Measurements from ENCODE around the gene CNN2.
A peak's percentile ranks its signal among the peaks of the same experiment; 100 is the strongest.

Gene CNN2

DNA sequence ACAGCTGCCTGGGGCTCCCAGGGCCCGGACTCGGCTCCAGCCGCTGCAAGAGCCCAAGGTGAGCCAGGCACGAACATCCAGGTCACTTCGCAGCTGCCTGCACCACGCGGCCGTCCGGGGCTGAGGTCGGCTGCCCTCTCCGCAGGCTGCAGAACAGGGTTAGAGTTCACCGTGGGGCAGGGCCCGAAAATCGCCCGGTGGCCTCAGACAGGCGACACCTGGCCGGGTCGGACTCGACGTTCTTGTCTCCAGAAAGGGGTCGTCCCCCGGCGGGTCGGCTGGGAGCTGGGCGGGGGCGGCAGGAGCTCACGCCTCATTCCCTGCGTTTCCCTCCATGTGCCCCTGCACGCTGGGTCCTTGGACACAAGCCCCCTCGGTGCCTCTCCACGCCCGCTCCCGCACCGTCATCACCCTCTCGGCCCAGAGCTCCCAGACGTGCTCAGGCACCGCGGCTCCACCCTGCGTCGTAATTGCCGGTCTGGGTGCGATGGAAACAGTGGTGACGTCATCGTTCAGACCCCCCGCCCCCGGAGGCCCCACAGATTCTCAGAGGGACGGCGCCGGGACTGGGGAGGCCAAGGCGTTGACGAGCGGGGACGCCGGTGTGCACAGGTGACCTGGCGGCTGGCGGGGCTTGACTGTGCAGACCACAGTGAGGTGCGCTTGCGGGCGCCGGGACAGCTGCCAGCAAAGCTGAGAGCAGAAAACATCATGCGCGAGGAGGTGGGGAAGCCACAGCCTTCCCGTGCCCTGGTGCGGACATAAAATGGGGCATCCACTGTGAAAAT, 30.2 kb upstream of the CNN2 start:
- peak; percentile 58 for DNase-seq

DNA sequence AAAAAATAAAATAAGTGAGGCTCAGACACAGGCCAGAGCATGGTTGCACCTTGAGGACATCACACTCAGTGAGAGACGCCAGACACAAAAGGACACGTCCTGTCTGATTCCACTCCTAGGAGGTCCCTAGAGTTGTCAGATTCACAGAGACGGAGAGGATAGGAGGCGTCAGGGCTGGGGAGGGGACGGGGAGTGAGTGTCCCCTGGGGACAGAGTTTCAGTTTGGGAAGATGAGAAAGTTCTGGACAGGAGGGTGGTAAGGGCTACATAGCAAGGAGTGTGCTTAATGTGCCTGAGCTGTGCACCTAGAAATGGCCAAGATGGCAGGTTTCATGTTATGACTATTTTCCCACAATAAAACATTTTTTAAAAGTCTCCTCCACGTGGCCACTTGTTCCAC, 28.3 kb upstream of the CNN2 start:
- no peak for DNase-seq

DNA sequence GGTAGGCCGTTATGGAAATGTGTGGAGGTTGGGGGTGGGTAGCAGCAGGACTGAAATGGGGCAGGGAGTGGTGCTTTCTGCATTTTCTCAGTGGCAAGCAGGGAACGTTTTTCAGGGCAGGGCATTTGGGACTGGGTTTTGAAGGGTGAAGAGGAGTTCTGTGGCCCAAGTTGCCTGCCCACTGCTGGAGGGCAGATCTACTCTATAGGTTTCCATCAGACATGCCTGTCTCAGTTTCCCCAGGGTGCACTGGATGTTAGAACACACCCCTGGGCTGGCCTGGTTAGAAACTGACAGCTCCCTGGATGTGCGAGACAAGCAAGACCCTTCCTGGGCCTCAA, 27.1 kb upstream of the CNN2 start:
- no peak for DNase-seq

DNA sequence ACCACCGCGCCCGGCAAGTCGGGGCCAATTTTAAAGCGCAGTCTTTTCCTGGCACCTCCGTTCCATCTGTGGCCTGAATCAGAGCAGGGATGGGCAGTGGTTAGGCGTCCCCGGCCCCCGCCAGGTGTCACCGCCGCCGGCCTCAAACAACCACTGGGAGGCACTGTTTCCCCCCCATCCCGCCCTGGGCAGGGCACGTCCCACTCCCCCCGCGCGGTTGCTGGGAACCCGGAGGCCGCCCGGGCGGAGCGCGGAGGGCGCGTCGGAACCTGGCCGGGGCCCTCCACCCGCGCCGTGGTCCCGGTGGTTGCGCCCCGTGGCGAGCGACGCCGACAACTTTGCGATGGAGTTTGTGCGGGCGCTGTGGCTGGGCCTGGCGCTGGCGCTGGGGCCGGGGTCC, 26.3 kb upstream of the CNN2 start, which contains the start of gene GRIN3B:
Gene GRIN3B, plus strand, starts transcription at position 325 of the 400 bp plus-strand sequence. Its CDS starts 19 bp downstream, at position 344.
- peak; percentile 63 for DNase-seq

DNA sequence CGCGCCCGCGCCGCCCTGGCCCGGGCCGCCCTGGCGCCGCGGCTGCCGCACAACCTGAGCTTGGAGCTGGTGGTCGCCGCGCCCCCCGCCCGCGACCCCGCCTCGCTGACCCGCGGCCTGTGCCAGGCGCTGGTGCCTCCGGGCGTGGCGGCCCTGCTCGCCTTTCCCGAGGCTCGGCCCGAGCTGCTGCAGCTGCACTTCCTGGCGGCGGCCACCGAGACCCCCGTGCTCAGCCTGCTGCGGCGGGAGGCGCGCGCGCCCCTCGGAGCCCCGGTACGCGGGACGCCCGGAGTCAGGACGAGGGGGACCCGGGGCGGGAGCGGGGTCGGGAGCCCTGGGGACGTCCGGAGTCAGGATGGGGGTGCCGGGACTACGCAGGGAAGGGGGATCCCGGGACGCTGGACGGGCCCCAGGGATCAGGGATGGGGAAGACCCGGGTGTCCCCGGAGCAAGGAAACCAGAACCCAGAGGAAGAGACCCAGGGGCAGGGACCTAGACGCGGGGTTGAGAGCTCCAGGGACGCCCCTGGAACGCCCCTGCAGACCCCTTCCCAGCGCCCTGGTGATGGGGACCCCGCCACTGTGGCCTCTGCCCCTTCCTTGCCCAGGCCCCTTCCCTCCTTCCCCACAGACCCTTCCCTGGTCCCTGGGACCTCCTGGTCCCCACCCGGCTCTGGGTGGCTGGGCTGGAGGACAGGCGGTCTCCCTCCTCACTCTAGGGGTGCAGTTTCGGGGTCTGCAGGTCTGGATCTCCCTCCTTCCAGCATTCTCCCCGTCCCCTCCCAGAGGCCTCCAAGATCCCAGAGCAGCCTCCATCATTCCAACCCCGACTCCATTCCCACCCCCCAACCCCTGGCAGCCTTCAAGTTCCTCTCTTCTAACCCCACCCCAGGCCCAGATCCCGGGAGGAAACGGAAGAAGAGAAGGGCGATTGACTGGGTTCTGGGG, 25.5 kb upstream of the CNN2 start:
- DNase-seq = no peak

DNA sequence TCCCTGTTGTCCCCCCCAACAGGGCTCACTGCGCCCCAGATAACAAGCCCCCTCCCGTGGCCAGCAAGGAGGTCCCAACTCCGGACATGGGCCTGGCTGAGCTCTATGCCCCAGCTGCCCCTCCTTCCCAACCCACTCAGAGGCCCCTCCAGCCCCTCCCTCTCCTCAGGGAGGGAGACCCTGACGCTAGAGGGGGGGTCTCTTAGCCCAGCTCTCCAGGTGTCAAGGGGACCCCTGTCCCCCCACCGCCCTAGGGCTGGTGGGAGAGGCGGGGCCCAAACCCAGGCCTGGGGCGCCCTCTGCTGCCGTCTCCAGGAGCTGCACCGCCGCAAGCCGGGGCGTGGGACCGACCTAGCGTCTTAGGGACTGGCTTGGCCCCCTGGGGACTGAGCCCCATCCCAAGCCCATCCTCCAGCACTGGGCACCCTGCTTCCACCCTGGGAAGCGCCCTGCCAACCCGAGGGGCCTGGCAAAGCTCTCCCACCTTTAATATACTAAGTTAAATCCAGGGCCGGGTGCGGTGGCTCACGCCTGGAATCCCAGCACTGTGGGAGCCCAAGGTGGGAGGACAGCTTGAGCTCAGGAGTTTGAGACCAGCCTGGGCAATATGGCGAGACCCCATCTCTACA, 24.8 kb upstream of the CNN2 start:
- DNase-seq = peak; percentile 68

DNA sequence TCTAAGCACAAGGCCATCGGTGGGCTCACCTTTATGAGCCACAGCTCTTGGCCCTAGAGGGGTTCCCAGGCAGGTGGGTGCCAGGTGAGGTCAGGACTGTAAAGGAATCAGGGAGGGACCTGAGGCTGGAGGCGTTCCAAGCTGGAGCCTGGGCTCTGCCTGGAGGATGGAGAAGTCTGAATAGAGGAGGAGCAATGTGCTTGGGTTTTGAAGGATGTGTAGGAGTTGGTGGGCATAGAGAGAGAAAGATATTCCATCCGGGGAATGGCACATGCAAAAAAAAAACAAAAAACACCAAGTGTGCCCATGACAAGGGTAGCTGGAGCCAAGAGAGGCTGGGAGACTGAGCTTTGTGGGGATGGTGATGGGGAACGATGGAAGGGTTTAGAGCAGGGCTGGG, 23.8 kb upstream of the CNN2 start:
- DNase-seq = no peak

DNA sequence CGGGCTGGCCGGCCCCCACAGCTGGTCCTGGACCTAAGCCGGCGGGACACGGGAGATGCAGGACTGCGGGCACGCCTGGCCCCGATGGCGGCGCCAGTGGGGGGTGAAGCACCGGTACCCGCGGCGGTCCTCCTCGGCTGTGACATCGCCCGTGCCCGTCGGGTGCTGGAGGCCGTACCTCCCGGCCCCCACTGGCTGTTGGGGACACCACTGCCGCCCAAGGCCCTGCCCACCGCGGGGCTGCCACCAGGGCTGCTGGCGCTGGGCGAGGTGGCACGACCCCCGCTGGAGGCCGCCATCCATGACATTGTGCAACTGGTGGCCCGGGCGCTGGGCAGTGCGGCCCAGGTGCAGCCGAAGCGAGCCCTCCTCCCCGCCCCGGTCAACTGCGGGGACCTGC, 23.1 kb upstream of the CNN2 start:
- no peak for DNase-seq

DNA sequence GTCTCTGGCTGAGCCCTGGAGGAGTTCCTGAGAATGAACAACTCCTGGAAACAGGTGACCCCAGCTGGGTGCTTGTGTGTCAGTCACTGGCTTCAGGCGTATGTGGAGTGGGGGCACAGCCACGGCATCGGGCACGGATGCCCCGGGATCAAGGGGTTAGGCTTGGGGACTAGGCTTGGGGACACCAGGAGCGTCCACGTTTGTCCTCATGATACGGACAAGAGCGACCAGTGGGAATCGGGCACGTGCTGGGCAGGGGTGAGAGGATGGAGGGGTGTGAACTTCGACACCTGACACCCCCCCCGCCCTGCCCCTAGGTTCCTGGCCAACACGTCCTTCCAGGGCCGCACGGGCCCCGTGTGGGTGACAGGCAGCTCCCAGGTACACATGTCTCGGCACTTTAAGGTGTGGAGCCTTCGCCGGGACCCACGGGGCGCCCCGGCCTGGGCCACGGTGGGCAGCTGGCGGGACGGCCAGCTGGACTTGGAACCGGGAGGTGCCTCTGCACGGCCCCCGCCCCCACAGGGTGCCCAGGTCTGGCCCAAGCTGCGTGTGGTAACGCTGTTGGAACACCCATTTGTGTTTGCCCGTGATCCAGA, 22.1 kb upstream of the CNN2 start:
- DNase-seq = no peak

DNA sequence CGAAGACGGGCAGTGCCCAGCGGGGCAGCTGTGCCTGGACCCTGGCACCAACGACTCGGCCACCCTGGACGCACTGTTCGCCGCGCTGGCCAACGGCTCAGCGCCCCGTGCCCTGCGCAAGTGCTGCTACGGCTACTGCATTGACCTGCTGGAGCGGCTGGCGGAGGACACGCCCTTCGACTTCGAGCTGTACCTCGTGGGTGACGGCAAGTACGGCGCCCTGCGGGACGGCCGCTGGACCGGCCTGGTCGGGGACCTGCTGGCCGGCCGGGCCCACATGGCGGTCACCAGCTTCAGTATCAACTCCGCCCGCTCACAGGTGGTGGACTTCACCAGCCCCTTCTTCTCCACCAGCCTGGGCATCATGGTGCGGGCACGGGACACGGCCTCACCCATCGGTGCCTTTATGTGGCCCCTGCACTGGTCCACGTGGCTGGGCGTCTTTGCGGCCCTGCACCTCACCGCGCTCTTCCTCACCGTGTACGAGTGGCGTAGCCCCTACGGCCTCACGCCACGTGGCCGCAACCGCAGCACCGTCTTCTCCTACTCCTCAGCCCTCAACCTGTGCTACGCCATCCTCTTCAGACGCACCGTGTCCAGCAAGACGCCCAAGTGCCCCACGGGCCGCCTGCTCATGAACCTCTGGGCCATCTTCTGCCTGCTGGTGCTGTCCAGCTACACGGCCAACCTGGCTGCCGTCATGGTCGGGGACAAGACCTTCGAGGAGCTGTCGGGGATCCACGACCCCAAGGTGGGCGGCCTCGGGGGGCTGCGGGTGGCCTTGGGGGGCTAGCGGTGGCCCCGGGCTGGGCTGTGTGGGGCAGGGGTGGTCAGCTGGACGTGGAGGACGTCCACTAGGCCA, 21.4 kb upstream of the CNN2 start:
- DNase-seq = no peak

DNA sequence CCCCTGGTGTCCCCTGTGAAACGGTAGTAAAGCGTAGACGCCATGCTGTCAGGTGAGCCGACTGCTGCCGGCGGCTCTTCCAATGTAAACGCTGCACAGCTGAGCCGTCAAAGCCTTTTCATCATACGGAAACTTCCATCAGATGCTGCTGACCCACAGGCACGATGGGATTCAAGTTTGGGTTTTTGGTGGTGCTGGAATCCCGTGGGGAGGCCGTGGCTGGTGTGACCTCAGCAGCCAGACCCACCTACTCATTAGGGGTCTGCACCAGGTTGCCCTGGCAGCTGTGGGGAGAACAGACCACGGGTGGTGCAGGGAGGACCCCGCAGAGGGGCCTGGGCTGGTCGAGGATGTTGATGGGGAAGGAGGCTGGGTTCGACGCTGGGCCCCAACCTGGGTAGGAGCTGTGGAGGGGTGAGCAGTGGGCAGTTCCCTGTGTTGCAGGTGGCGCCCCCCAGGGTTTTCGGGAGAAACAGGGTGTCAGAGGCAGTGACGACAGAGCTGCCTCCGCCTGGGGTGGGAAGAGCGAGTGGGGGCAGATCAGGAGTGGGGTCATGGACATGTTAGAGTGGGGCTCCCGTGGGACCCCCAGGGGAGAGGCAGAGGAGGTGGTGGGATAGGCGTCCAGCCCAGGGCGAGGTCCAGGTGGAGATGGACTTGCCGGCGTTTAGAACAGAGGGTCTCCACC, 19.6 kb upstream of the CNN2 start:
- DNase-seq = no peak

DNA sequence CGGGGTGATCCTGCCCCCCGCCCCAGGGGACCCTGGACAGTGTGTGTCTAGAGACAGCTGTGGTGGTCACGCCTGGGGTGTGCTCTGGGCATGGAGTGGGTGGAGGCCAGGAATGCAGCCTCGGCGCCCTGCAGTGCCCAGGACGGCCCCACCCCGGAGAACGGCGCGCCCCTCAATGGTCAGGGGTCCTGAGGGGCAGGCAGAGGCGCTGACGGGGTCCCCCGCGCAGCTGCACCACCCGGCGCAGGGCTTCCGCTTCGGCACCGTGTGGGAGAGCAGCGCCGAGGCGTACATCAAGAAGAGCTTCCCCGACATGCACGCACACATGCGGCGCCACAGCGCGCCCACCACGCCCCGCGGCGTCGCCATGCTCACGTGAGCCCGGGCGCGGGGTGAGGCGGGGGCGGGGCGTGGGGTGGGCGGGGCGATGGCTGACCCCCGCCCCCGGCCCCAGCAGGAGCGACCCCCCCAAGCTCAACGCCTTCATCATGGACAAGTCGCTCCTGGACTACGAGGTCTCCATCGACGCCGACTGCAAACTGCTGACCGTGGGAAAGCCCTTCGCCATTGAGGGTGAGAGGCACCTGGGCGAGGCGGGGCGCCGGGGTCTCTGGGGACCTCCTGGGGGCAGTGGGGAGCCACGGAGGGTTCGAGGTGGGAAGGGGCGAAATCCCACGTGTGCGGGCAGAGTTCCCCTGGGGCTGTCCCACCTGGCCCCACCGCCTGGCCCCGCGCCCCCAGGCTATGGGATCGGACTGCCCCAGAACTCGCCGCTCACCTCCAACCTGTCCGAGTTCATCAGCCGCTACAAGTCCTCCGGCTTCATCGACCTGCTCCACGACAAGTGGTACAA, 18.8 kb upstream of the CNN2 start:
- DNase-seq = no peak

DNA sequence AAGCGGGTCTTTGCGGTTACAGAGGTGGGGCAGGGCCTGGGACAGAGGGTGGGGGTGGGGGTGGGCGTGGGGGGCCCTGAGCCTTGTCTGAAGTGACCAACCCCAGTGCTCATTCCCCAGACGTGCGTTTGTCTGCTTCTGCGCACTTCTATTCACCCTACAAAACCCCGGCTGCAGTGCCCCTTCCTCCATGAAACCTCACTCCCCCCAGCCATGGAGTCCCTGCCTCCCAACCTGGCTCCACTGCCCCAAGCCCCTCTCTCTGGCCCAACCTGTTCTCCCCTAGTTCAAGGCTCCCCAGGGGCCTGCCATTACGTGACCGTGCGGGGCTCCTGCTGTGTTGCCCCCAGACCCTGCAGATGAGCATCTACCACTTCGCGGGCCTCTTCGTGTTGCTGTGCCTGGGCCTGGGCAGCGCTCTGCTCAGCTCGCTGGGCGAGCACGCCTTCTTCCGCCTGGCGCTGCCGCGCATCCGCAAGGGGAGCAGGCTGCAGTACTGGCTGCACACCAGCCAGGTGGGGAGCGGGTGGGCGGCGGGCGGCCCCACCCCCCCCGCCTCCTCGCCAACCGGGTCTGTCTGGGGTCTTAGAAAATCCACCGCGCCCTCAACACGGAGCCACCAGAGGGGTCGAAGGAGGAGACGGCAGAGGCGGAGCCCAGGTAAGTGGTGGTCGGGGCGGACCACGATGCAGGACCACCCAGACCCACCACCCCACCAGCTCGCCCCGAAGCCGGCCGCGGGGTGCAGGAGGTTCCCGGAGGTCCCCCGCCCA, 18.0 kb upstream of the CNN2 start:
- no peak for DNase-seq

DNA sequence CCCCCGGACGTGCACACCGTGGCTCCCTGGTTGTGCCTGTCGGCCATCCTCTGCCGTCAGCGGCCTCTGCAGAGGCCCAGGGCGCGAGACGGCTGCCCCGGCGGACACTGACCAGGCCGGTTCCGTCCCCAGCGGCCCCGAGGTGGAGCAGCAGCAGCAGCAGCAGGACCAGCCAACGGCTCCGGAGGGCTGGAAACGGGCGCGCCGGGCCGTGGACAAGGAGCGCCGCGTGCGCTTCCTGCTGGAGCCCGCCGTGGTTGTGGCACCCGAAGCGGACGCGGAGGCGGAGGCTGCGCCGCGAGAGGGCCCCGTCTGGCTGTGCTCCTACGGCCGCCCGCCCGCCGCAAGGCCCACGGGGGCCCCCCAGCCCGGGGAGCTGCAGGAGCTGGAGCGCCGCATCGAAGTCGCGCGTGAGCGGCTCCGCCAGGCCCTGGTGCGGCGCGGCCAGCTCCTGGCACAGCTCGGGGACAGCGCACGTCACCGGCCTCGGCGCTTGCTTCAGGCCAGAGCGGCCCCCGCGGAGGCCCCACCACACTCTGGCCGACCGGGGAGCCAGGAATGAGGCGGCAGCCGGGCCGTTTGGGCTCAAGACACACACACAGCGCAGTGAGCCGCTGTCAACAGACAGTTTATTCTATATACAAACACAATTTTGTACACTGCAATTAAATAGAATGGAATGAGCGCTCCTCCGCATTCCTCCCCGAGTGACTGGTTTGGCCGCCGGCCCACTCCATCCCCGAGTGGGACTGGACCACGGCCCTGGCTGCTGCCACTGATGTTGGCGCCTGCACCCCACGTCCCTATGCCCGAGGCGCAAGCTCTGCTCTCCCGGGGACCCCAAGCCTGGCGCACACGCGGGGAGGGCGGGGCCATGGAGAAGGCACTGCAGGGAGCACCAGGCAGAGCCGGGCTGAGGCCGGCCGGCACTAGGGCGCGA, 17.1 kb upstream of the CNN2 start:
- no peak for DNase-seq

DNA sequence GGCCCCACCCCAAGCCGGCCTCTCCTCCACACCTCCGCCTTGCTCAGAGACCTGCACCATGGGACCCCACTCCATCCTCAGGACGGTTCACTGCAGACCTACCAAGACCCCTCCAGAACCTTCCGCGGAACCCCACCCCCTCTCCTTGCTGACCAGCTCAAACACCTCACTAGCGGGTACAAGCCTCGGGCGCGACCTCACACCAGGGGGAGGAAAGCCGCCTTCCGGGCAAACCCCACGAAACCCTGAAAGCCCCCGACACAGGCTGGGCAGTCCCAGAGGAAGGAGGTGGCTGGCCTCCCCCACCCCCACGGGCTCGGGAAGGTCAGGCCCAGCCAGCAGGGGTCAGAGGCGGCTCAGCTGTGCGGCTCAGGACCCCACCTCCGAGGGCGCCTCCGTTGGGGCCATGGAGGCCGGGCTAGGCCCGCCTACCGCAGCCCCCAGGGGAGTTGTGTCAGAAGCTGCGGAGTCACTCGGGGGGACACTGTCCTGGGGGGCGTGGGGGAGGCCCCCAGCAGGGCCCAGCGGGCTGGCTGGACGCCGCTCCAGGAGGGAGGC, 16.3 kb upstream of the CNN2 start:
- DNase-seq = no peak

DNA sequence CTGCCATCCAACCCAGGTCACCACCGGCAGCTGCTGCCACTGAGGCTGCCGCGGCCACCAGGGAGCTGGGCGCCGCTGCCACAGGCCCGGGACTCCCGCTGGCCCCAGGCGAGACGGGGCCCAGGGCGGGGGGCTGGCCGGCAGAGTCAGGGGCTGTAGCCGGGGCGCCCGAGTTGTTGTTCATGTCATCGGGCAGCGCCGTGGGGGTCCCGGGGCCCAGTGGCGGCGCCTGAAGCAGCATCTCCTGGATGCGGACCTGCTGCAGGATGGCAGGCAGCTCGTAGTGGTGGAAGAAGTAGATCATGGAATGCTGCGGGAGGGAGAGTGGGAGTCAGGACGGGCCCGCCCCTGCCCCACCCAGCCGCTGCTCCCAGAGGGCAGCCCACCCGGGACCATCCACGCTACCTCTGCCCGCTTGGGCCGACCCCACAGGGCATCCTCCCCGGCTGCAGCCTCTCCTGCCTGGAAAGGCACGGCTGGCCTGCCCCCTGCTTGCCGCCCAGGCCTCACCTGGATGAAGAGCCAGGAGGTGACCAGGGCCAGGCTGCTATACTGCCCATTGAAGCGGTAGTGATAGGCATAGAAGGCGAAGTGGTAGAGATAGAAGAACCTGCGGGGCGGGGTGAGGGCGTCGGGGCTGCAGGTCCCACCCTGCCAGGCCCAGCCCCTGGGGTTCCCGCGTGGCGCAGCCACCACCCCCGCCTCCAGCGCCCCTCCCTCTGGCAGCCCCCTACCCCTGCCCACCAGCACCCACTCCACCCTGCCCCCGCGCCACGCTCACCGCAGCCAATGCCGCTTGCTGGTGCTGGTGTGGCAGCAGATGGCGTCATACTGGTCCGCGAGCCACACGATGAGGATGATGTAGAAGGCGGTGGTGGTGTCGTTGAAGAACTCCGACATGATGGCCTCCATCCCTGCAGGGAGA, 15.6 kb upstream of the CNN2 start:
- no peak for DNase-seq

DNA sequence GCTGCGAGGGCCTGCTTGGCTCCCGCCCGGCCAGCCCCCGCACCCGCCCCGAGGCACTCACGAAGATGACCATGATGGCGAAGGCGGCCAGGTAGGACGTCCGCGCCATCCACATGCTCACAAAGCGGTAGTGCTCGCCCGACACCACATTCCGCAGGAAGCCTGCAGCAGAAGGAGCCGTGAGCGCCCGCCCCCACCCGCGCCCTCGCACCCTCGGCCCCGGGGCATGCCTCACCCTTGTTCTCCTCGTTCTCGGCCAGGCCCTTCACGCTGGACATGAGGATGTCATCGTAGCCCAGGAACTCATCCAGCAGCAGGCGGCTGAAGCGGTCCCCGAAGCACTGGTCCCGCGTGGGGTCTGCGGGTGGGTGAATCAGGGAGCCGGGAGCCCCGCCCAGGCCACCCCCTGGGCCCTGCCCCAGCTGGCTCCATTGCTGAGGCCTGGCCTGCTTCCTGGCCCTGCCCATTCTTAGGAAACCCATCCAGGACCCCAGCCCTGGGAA, 14.5 kb upstream of the CNN2 start:
- no peak for DNase-seq

All from activated CD4-positive, alpha-beta T cell treated with anti-CD3 and anti-CD28 coated beads, Interleukin-2, amount 50 U/mL, for 16 hours (primary cell).